Measurements from ENCODE around the gene TBC1D16. TPM values are rescaled to one million over a fixed set of nuclear protein-coding genes. Genes with fewer than 3 reads are reported as not detected.
"Not testable (repeated sequence)": the region's sequence is repeated elsewhere in the genome, so short reads cannot be mapped to it uniquely, and the experiment has no call there.

TBC1D16 gene
- polyA plus RNA-seq, 3 donors = 12.2 to 42.0 (median 37.9) TPM

GRCh38 chr17:79901131-79901530 is 134.5 kb downstream of the TBC1D16 start:
- WGBS, 3 donors = 83 to 90% (median 87%) methylated on average over 6 of the region's 6 CpGs
- no peak overlapping the region for H3K27ac ChIP-seq (ENCODE audit: low read depth, low read length)

GRCh38 chr17:79899584-79899983 is 136.1 kb downstream of the TBC1D16 start:
- no peak overlapping the region for H3K27ac ChIP-seq (ENCODE audit: low read depth, low read length)
- 85 to 88% (median 85%) methylated on average over 4 of the region's 4 CpGs for WGBS, 3 donors

GRCh38 chr17:79897243-79898063 is 138.2 kb downstream of the TBC1D16 start:
- WGBS, 3 donors = 72 to 78% (median 74%) methylated on average over 12 of the region's 12 CpGs

GRCh38 chr17:79893457-79893856 is 142.2 kb downstream of the TBC1D16 start:
- 75 to 93% (median 84%) methylated on average over 4 of the region's 4 CpGs for WGBS, 3 donors
- not testable (repeated sequence) for H3K27ac ChIP-seq (ENCODE audit: low read depth, low read length)

More at GRCh38 chr17:79897243-79898063, 138.2 kb downstream of the TBC1D16 start:
- H3K27ac ChIP-seq (ENCODE audit: low read depth, low read length) = no peak overlapping the region

- 64 to 76% (median 70%) methylated on average over 11 of the region's 11 CpGs for WGBS, 3 donors
- no peak overlapping the region for H3K27ac ChIP-seq (ENCODE audit: low read depth, low read length)
Measured at GRCh38 chr17:79892457-79893241, 143.0 kb downstream of the TBC1D16 start.

- H3K27ac ChIP-seq (ENCODE audit: low read depth, low read length) = no peak overlapping the region
- 76 to 84% (median 79%) methylated on average over 16 of the region's 16 CpGs for WGBS, 3 donors
Measured at GRCh38 chr17:79891113-79891730, 144.4 kb downstream of the TBC1D16 start.

GRCh38 chr17:79890706-79891105 is 145.0 kb downstream of the TBC1D16 start:
- 30 to 45% (median 36%) methylated on average over 9 of the region's 9 CpGs for WGBS, 3 donors

GRCh38 chr17:79888811-79889634 is 146.6 kb downstream of the TBC1D16 start:
- 78 to 89% (median 87%) methylated on average over 22 of the region's 22 CpGs for WGBS, 3 donors
- H3K27ac ChIP-seq (ENCODE audit: low read depth, low read length) = no peak overlapping the region

More at GRCh38 chr17:79890706-79891105, 145.0 kb downstream of the TBC1D16 start:
- no peak overlapping the region for H3K27ac ChIP-seq (ENCODE audit: low read depth, low read length)

GRCh38 chr17:79888009-79888540 is 147.6 kb downstream of the TBC1D16 start:
- WGBS, 3 donors = 88 to 95% (median 92%) methylated on average over 17 of the region's 17 CpGs

GRCh38 chr17:79887451-79887991 is 148.2 kb downstream of the TBC1D16 start:
- H3K27ac ChIP-seq (ENCODE audit: low read depth, low read length) = no peak overlapping the region

More at GRCh38 chr17:79888009-79888540, 147.6 kb downstream of the TBC1D16 start:
- H3K27ac ChIP-seq (ENCODE audit: low read depth, low read length) = no peak overlapping the region

GRCh38 chr17:79883202-79883601 is 152.5 kb downstream of the TBC1D16 start:
- 73 to 81% (median 80%) methylated on average over 7 of the region's 7 CpGs for WGBS, 3 donors

More at GRCh38 chr17:79887451-79887991, 148.2 kb downstream of the TBC1D16 start:
- WGBS, 3 donors = 86 to 91% (median 89%) methylated on average over 14 of the region's 14 CpGs

More at GRCh38 chr17:79883202-79883601, 152.5 kb downstream of the TBC1D16 start:
- H3K27ac ChIP-seq (ENCODE audit: low read depth, low read length) = no peak overlapping the region

Other genes starting within 250 kb of the TBC1D16 start
- 1 to 10 TPM; 1.7 to 5.6 (median 2.2) TPM for gene CBX8, start 238.8 kb downstream of the TBC1D16 start, polyA plus RNA-seq
- gene CBX4, start 196.4 kb downstream of the TBC1D16 start, polyA plus RNA-seq = 10 to 100 TPM in 1 of 3 donors, 1 to 10 TPM in 2; 6.3 to 10.6 (median 8.0) TPM
- gene CCDC40, start 770 bp upstream of the TBC1D16 start, polyA plus RNA-seq = 1 to 10 TPM; 1.4 to 2.9 (median 2.1) TPM
- gene GAA, start 65.7 kb upstream of the TBC1D16 start, polyA plus RNA-seq = 10 to 100 TPM; 21.0 to 30.0 (median 26.2) TPM
- 100 to 1,000 TPM in 1 of 3 donors, 10 to 100 TPM in 2; 31.3 to 167 (median 94.1) TPM for gene EIF4A3, start 111.3 kb upstream of the TBC1D16 start, polyA plus RNA-seq
- gene CARD14, start 134.2 kb upstream of the TBC1D16 start, polyA plus RNA-seq = under 1 TPM in 2 of 3 donors, not detected in 1; 0.06 to 0.10 TPM
- gene SGSH, start 184.5 kb upstream of the TBC1D16 start, polyA plus RNA-seq = 10 to 100 TPM; 19.8 to 21.9 (median 21.3) TPM
- 1 to 10 TPM; 5.6 to 7.2 (median 6.9) TPM for gene SLC26A11, start 184.6 kb upstream of the TBC1D16 start, polyA plus RNA-seq
- 10 to 100 TPM; 19.6 to 45.5 (median 24.7) TPM for gene RNF213, start 225.0 kb upstream of the TBC1D16 start, polyA plus RNA-seq